Measurements from ENCODE around the gene SPAG16. TPM values are rescaled to one million over a fixed set of nuclear protein-coding genes. Genes with fewer than 3 reads are reported as not detected.
"Not testable (repeated sequence)": the region's sequence is repeated elsewhere in the genome, so short reads cannot be mapped to it uniquely, and the experiment has no call there.

The SPAG16 gene
- total RNA-seq, 2 experiments from 2014 or later, result 11.1 to 12.5 TPM

DNA sequence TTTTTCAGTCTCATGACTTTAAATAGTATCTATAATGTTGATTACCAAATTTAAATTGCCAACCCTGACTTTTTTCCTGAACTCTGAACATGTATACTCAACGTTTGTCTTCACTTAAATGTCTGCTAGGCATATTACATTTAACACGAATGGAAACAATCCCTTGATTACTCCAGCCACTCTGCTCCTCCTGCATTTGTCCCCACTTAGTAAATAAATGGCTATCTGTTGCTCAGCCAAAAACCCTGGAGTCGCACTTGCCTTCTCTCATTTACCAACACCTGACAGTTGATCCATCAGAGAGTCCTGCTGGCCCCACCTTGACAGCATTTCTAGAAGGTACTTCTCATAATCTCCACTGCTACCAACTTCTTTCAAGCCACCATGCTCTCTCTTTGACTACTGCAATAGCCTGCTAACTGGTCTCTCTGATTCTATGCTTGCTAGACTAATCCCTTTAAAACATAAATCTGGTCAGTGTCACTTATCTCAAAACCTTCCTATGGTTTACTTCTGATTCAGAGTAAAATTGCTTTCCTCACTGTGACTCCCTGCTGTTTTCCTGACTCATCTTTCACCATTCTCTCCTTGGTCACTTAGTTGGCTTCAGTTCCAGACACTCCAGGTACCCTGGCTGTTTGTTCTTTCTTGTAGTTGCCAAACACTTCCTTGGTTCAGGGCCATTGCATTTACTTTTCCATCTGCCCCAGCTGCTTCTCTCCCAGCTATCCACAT, 31.9 kb downstream of the SPAG16 start:
- CTCF ChIA-PET, result no interaction called here
- ATAC-seq (no peak), DNase-seq (no peak)
- Mint-ChIP-seq H3K27ac (no peak overlapping the region), H3K27me3 (ENCODE audit: low read depth) (no peaks in the 10 kb centered on the region), H3K4me3 (no peak overlapping the region), H3K9me3 (ENCODE audit: insufficient read depth) (no peaks in the 10 kb centered on the region), H3K36me3 (ENCODE audit: low read depth) (peaks cover 5% of the 10 kb centered on the region), H3K4me1 (ENCODE audit: low read depth) (no peaks in the 10 kb centered on the region)
- POLR2A ChIA-PET, result no interaction called here

DNA sequence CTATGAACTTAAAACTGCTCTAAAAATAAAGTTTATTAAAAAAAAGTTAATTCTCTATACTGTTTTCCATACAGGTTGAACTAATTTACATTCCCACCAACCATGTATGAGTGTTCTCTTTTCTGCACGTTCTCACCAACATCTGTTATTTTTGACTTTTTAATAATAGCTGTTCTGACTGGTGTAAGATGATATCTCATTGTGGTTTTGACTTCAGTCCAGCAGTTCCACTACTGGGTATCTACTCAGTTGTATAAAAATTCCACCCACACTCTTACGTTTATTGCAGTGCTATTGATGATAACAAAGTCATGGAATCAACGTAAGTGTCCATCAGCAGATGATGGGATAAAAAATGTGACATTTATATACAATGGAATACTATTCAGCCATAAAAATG, 33.7 kb downstream of the SPAG16 start:
- DNase-seq, result no peak
- no peak overlapping the region for H3K4me3 Mint-ChIP-seq
- H3K9me3 Mint-ChIP-seq (ENCODE audit: insufficient read depth), result no peaks in the 10 kb centered on the region
- H3K36me3 Mint-ChIP-seq (ENCODE audit: low read depth), result peaks cover 8% of the 10 kb centered on the region
- H3K27me3 Mint-ChIP-seq (ENCODE audit: low read depth), result no peaks in the 10 kb centered on the region
- no peaks in the 10 kb centered on the region for H3K4me1 Mint-ChIP-seq (ENCODE audit: low read depth)
- no peak for ATAC-seq
- CTCF ChIA-PET, result no interaction called here
- POLR2A ChIA-PET, result no interaction called here
- H3K27ac Mint-ChIP-seq, result no peak overlapping the region

DNA sequence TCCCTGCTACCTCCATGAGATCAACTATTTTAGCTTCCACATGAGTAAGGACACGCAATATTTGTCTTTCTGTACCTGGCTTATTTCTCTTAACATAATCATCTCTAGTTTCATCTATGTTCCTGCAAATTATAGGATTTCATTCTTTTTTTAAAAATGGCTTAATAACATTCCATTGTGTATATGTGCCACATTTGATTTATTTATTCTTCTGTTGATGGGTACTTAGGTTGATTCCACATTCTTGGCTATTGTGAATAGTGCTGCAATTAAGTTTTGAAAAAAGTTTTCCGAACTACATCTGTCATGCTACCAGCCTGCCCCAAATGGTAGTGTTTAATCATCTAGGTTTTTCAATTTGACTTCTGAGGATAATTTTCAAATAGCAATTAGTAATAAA, 36.3 kb downstream of the SPAG16 start:
- CTCF ChIA-PET, result no interaction called here
- H3K9me3 Mint-ChIP-seq (ENCODE audit: insufficient read depth), result no peaks in the 10 kb centered on the region
- H3K4me1 Mint-ChIP-seq (ENCODE audit: low read depth), result no peaks in the 10 kb centered on the region
- no peak overlapping the region for H3K4me3 Mint-ChIP-seq
- H3K27ac Mint-ChIP-seq, result no peak overlapping the region
- ATAC-seq (no peak), DNase-seq (no peak)
- H3K36me3 Mint-ChIP-seq (ENCODE audit: low read depth), result peaks cover 8% of the 10 kb centered on the region
- no peaks in the 10 kb centered on the region for H3K27me3 Mint-ChIP-seq (ENCODE audit: low read depth)
- POLR2A ChIA-PET, result no interaction called here

DNA sequence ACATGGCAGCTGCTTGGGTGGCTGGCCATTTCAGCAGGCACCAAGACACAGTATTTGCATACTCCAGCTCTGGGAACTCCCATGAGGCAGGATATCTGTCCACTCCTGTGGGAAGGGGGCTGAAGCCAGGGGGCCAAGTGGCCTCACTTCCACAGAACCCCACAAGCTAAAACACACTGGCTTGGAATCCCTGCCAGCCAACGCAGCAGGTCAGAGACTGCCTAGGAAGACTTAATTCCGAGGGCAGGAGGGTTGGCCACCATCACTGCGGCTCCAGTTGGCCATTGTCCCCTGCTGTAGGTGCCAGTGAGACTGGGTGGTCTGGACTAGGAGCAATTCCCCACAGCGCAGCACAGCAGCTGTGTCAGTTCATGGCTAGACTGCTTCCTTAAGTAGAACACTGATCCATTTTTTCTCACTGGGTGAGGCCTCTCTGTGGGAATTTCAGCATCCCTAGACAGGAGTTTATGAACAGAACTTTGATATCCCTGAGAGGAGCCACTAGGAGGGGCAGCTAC, 52.0 kb downstream of the SPAG16 start:
- Mint-ChIP-seq H3K27me3 (ENCODE audit: low read depth) (no peaks in the 10 kb centered on the region), H3K36me3 (ENCODE audit: low read depth) (no peaks in the 10 kb centered on the region), H3K4me1 (ENCODE audit: low read depth) (no peaks in the 10 kb centered on the region), H3K4me3 (no peak overlapping the region), H3K9me3 (ENCODE audit: insufficient read depth) (peaks cover 6% of the 10 kb centered on the region), H3K27ac (no peak overlapping the region)
- ChIA-PET POLR2A (no interaction called here), CTCF (no interaction called here)
- no peak for DNase-seq
- ATAC-seq, result no peak

DNA sequence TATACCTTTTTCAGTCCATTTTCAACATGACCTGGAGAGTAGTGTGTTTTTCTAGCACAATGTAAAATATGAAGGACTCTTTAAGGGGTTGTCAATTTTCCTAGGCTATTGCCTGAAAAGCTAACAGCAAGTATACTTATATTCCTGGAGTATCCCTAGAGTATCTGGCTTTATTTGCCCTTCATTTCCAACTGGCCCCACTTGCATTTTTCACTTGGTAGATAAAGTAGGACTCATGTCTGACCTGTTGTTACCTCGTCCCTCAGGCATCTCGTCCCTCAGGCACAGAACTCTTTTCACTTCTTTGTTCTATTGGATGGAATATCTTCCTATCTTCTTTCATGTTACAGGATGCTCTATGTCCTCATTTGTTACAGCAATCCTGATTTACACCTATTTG, 69.2 kb downstream of the SPAG16 start:
- Mint-ChIP-seq H3K4me3 (no peak overlapping the region), H3K4me1 (ENCODE audit: low read depth) (no peaks in the 10 kb centered on the region), H3K27me3 (ENCODE audit: low read depth) (no peaks in the 10 kb centered on the region), H3K36me3 (ENCODE audit: low read depth) (no peaks in the 10 kb centered on the region), H3K27ac (no peak overlapping the region), H3K9me3 (ENCODE audit: insufficient read depth) (peaks cover 5% of the 10 kb centered on the region)
- no peak for DNase-seq
- ChIA-PET CTCF (no interaction called here), POLR2A (no interaction called here)
- ATAC-seq, result no peak

DNA sequence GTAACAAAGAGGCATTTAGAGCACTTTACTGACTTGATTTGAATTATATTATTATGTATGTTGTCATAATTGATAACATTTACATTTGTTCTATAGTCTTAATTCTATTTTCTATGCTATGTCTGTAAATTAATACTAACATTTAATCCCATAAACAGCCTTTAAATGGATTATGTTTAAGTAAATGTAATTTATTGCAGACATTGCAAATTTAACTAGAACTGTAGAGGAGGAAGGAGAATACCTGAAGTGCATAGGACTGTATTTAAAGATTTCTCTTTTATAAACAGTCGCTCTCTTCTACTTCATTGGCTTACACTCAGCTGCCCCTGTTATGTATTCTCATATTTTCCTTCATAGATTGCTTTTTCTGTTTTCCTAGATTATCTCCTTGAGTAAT, 92.4 kb downstream of the SPAG16 start:
- Mint-ChIP-seq H3K27ac (no peak overlapping the region), H3K9me3 (ENCODE audit: insufficient read depth) (no peaks in the 10 kb centered on the region), H3K4me3 (no peak overlapping the region), H3K4me1 (ENCODE audit: low read depth) (no peaks in the 10 kb centered on the region), H3K36me3 (ENCODE audit: low read depth) (no peaks in the 10 kb centered on the region), H3K27me3 (ENCODE audit: low read depth) (no peaks in the 10 kb centered on the region)
- ChIA-PET POLR2A (no interaction called here), CTCF (no interaction called here)
- ATAC-seq, result no peak
- DNase-seq, result no peak

DNA sequence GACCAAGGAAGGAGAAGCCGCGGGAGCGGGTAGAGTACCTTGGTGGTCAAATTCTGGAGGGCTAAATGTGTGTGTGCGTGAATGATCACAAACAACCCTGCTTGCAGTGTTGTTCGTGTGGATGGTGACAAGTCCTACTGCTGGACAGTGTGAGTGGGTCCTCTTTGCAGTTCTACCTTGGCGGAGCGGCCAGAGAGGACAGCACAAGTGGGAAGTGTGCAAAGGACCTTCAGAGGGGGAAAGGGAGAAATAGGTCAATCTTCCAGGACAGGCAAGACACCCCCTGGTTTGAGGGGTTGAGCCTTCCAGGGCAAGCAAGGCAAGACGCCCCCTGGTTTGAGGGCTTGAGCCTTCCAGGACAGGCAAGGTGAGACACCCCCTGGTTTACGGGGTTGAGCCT, 122.8 kb downstream of the SPAG16 start:
- ATAC-seq; POLR2A ChIA-PET; H3K4me1 Mint-ChIP-seq (ENCODE audit: low read depth); H3K36me3 Mint-ChIP-seq (ENCODE audit: low read depth); H3K27me3 Mint-ChIP-seq (ENCODE audit: low read depth); H3K4me3 Mint-ChIP-seq; DNase-seq; CTCF ChIA-PET; H3K27ac Mint-ChIP-seq; H3K9me3 Mint-ChIP-seq (ENCODE audit: insufficient read depth): not testable (repeated sequence)

DNA sequence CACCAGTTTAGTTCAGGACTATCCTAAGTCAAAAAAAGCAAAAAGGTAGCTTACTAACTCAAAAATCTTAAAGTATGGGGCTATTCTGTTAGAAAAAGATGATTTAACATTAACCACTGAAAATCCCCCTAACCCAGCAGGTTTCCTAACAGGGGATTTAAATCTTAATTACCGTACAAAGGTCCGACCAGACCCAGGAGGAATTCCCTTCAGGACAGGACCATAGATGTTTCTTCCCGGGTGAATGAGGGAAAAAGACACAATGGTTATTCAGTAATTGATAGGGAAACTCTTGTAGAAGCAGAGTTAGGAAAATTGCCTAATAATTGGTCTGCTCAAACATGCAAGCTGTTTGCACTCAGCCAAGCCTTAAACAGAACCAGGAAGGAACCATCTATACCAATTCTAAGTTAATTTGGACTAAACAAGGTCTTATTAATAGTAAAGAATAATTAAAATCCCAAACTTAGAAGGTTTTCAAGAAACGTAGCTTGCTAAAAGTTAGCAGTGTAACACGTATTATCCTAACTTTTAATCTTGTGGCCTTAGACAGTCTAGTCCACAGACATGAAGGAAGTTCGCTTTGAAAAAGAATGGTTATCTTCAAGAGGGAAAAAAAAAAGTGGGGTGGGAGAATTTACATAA, 124.3 kb downstream of the SPAG16 start:
- H3K36me3 Mint-ChIP-seq (ENCODE audit: low read depth); ATAC-seq; H3K4me3 Mint-ChIP-seq; H3K27ac Mint-ChIP-seq; H3K4me1 Mint-ChIP-seq (ENCODE audit: low read depth); CTCF ChIA-PET; POLR2A ChIA-PET; H3K27me3 Mint-ChIP-seq (ENCODE audit: low read depth); H3K9me3 Mint-ChIP-seq (ENCODE audit: insufficient read depth); DNase-seq: not testable (repeated sequence)

DNA sequence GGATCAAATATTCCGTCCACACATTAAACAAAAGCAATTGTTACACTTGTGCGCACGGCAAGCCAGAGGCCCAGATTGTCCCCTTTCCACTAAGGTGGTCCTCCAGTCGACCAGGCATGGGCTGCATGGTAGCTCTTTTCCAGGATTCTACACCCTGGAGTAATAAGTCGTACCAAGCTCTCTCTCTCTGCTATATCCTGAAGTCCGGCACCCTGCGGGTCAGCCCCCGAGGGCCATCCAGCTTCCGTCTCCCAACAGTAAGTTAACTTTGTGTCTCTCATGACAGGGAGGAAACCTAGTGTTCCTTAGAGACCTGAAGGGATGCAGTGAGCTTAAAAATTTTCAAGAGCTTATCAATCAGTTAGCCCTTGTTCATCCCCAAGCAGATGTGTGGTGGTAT, 126.4 kb downstream of the SPAG16 start:
- H3K36me3 Mint-ChIP-seq (ENCODE audit: low read depth); POLR2A ChIA-PET; CTCF ChIA-PET; H3K4me3 Mint-ChIP-seq; ATAC-seq; H3K9me3 Mint-ChIP-seq (ENCODE audit: insufficient read depth); H3K27me3 Mint-ChIP-seq (ENCODE audit: low read depth); DNase-seq; H3K4me1 Mint-ChIP-seq (ENCODE audit: low read depth); H3K27ac Mint-ChIP-seq: not testable (repeated sequence)

DNA sequence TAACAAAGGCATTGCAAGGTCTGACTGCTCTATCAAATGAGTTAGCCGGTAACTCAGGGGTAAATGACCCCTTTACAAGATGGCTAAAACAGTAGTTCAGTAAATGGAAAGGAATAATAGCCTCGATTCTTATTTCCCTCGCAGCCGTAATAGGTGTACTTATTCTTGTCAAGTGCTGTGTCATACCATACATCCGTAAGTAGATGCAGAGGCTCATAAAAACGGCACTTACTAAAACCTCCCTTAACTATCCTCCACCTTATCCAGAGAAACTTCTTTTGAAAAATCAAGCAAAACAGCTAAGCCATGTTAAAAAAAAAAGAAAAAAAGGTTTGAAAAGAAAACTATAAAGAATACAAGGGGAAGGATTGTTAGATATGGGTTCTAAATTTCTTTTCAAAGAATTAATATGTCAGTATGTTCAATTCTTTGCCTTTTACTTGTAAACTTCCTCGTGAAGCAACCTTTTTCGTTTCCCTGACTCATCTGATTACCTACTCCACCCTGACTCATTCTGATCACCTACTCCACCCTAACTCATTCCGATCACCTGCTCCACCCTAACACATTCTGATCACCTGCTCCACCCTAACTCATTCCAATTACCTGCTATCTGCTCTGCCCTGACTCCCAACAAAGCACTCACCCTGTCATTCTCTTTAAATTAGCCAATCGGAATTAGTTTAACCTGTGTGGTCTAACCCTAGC, 127.5 kb downstream of the SPAG16 start:
- no peaks in the 10 kb centered on the region for H3K9me3 Mint-ChIP-seq (ENCODE audit: insufficient read depth)
- no peaks in the 10 kb centered on the region for H3K4me1 Mint-ChIP-seq (ENCODE audit: low read depth)
- DNase-seq (no peak), ATAC-seq (no peak)
- no peak overlapping the region for H3K27ac Mint-ChIP-seq
- ChIA-PET CTCF (no interaction called here), POLR2A (no interaction called here)
- H3K27me3 Mint-ChIP-seq (ENCODE audit: low read depth), result no peaks in the 10 kb centered on the region
- H3K4me3 Mint-ChIP-seq, result no peak overlapping the region
- H3K36me3 Mint-ChIP-seq (ENCODE audit: low read depth), result no peaks in the 10 kb centered on the region

DNA sequence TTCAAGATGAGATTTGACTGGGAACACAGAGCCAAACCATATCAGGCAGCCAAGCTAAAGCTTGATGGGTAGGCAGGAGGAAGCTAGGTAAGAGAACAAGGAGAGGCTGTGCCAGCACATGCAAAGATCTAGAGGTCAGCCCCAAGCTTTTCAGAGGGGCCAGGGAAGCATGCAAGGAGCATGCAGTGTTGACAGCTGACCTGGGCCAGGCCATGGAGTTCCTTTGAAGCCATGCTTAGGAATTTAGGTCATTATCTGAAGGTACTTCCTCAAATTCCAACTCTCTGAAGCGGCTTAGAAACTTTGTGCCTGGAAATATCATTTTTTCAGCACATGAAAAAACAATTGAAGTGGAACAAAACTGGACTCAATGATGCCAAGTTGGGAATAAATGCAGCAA, 130.8 kb downstream of the SPAG16 start:
- no peaks in the 10 kb centered on the region for H3K27me3 Mint-ChIP-seq (ENCODE audit: low read depth)
- no peaks in the 10 kb centered on the region for H3K36me3 Mint-ChIP-seq (ENCODE audit: low read depth)
- ATAC-seq (no peak), DNase-seq (no peak)
- POLR2A ChIA-PET, result no interaction called here
- H3K4me3 Mint-ChIP-seq, result no peak overlapping the region
- CTCF ChIA-PET, result no interaction called here
- no peaks in the 10 kb centered on the region for H3K4me1 Mint-ChIP-seq (ENCODE audit: low read depth)
- H3K9me3 Mint-ChIP-seq (ENCODE audit: insufficient read depth), result no peaks in the 10 kb centered on the region
- no peak overlapping the region for H3K27ac Mint-ChIP-seq

DNA sequence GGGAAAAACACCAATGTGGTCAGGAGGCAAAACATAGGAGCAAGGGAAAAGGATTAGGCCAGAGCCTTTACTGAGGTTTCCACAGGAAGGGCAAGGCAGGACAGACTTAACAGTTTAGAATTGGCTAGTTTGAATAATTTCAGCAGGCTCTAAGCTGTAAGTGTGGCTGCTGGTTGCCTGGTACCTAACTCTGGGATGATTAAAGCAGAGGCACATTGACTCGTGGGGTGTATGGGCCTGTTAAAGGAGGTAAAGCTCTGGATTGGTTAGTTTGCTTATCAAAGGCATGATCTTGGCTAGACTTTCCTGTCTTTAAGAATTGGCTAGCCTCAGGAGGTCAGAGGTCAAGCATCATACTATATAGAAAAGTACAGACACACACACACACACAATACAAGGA, 132.6 kb downstream of the SPAG16 start:
- no peak for ATAC-seq
- Mint-ChIP-seq H3K36me3 (ENCODE audit: low read depth) (no peaks in the 10 kb centered on the region), H3K27ac (no peak overlapping the region), H3K27me3 (ENCODE audit: low read depth) (no peaks in the 10 kb centered on the region), H3K9me3 (ENCODE audit: insufficient read depth) (no peaks in the 10 kb centered on the region), H3K4me1 (ENCODE audit: low read depth) (no peaks in the 10 kb centered on the region), H3K4me3 (no peak overlapping the region)
- DNase-seq, result no peak
- CTCF ChIA-PET, result no interaction called here
- POLR2A ChIA-PET, result no interaction called here
